ENCODE data around the gene KLHL3.

DNA sequence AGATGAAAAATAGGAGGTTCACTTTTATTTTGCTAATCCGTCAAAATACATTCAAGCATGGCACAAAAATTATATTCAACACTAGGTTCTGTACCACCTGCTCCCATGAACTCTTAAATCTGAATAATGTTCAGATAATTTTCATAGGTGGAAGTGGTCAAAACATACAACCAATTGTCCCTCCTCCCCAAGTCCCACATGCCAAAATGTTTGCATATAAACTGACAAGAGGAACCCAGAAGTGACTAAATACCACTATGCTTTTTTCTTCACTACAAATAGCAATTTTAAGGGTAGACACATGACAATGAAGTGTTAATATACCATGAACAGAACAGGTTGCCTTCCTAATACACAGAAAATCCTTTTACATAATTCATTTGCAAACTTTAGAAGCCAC lies 14.5 kb upstream of the KLHL3 start:
- TF ChIP-seq, protein P1, sequence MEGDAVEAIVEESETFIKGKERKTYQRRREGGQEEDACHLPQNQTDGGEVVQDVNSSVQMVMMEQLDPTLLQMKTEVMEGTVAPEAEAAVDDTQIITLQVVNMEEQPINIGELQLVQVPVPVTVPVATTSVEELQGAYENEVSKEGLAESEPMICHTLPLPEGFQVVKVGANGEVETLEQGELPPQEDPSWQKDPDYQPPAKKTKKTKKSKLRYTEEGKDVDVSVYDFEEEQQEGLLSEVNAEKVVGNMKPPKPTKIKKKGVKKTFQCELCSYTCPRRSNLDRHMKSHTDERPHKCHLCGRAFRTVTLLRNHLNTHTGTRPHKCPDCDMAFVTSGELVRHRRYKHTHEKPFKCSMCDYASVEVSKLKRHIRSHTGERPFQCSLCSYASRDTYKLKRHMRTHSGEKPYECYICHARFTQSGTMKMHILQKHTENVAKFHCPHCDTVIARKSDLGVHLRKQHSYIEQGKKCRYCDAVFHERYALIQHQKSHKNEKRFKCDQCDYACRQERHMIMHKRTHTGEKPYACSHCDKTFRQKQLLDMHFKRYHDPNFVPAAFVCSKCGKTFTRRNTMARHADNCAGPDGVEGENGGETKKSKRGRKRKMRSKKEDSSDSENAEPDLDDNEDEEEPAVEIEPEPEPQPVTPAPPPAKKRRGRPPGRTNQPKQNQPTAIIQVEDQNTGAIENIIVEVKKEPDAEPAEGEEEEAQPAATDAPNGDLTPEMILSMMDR (IDR thresholded peaks at IDR 0.05) = no peak
- no peak for TF ChIP-seq POLR2A (IDR thresholded peaks at IDR 0.05)

Data from transverse colon (tissue), 3 donors.